ENCODE results near the gene GIPC1.

- TF ChIP-seq CTCF (conservative IDR thresholded peaks at IDR 0.05 in 1 of 2, IDR thresholded peaks at IDR 0.05 in 1 of 2; ENCODE audit: extremely low read depth in 1 of 2, insufficient read depth in 1 of 2, low read depth in 1 of 2, low read length in 2 of 2) (no peak), EZH2 (IDR thresholded peaks at IDR 0.05; ENCODE audit: borderline replicate concordance, low read length) (no peak)
Measured at GRCh38 chr19:14536926-14537692, 41.2 kb upstream of the GIPC1 start.
